Motor neuron (in vitro differentiated cells): ENCODE data around the gene IRF7. TPM values are rescaled to one million over a fixed set of nuclear protein-coding genes. Genes with fewer than 3 reads are reported as not detected.
"Not testable (repeated sequence)": the region's sequence is repeated elsewhere in the genome, so short reads cannot be mapped to it uniquely, and the experiment has no call there.

ENCODE experiments used
- ATAC-seq, 8 experiments: fragments of 200-7000 bp; cut with Tn5 transposase; replicated peaks in 6 of 8; 2 replicates each; pipeline ENCODE4 v1.8.0; 2021; ENCODE audit warnings: mild to moderate bottlenecking in 8 of 8, moderate library complexity in 8 of 8
- H3K27ac ChIP-seq, 2 donors: fragments of 250-450 bp; sonication (Bioruptor Pico); 2 replicates each; pipeline ENCODE4 v1.9.0; 2021; ENCODE audit warnings: antibody characterized with exemption in 2 of 2, mild to moderate bottlenecking in 2 of 2, moderate library complexity in 1 of 2
- H3K4me1 ChIP-seq, 2 donors: fragments of 250-450 bp; sonication (Bioruptor Pico); replicated peaks in 1 of 2; 2 replicates each; pipeline ENCODE4 v1.6.1; 2021; ENCODE audit warnings: antibody characterized with exemption in 2 of 2, mild to moderate bottlenecking in 2 of 2, moderate library complexity in 1 of 2
- H3K4me3 ChIP-seq, 5 donors: fragments of 250-450 bp; sonication (Bioruptor Pico); 2 replicates each; pipeline ENCODE4 v1.9.0; 2021; ENCODE audit warnings: antibody characterized with exemption in 5 of 5, mild to moderate bottlenecking in 5 of 5, moderate library complexity in 4 of 5
- WGBS, 10 experiments: fragments of 450-650 bp; shearing (Covaris generic); methylation state at CpG; one replicate each; pipeline ENCODE4 v1.0.0; 2022; 5-methylcytosine and 5-hydroxymethylcytosine counted together
- in situ Hi-C, 9 experiments: fragments of 400-800 bp; cut with MboI; loops; one replicate each; pipeline ENCODE4 v1.15.0; 2021; ENCODE audit warnings: low sequenced_read_pairs in 9 of 9, low pct_unique_long_range_greater_than_20kb in 2 of 9; ENCODE audit not compliant: unreplicated experiment in 9 of 9
- total RNA-seq, 8 experiments: library from RNA; unstranded; fragments of 300-600 nt; gene quantifications; 2 replicates each; pipeline versions ENCODE4 v1.2.3 to v1.2.4, GENCODE V29; 2022

Gene IRF7
- total RNA-seq: 10 to 100 TPM; 10.2 to 27.9 (median 17.0) TPM

DNA sequence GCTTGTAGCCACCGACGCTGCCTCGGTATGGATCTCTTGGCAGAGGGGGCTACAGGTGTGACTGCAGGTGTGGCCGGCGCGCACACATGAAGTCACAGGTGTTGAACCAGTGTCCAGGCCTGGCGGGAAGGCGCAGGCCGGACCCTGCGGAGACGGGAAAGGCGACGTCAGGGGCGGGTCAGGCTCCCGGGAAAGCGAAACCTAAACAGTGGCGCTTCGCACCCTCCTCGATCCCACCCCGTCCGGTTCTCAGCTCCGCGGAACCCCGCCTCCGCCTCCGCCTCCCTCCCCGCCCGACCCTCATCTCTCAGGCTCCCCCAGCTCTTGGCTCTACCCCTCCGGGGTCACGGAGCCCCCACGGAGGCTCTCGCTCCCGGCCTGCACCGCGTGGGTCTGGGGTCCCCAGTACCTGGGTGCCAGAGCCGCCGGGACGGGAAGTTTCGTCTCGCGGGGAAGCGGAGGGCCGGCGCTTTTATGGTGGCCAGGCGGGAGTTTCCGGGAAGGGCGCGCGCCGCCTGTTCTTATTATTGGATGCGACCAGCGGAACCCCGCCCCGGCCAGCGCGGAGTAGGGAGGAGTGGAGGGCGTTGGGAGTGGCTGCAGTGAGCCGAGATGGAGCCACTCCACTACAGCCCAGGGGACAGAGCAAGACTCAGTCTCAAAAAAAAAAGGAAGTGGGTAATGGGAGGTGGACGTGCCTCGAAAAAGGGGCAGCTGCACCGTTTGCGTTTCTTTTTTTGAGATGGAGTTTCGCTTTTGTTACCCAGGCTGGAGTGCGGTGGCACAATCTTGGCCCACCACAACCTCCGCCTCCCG lies at the start of gene IRF7:
Gene IRF7 (minus strand): TSS at position 447 of the 816 bp plus-strand sequence. CDS start 586 bp downstream, outside the sequence.
- peak within 1 kb of the TSS; percentile 46 to 53 (median 48) for H3K4me3 ChIP-seq
- peak within 1 kb of the TSS; percentile 47 to 78 for H3K27ac ChIP-seq
- WGBS, 10 experiments: 0 to 100% (median 60%) methylated on average over 1 to 3 of the region's 66 CpGs; no CpG with 5 or more reads in 3 of the 10 experiments
- in situ Hi-C loops: no loop called here
- H3K4me1 ChIP-seq: peaks cover 7 to 11% of the 10 kb centered on the region in 2 donors
- ATAC-seq: peak; percentile 79 to 92 (median 87)

DNA sequence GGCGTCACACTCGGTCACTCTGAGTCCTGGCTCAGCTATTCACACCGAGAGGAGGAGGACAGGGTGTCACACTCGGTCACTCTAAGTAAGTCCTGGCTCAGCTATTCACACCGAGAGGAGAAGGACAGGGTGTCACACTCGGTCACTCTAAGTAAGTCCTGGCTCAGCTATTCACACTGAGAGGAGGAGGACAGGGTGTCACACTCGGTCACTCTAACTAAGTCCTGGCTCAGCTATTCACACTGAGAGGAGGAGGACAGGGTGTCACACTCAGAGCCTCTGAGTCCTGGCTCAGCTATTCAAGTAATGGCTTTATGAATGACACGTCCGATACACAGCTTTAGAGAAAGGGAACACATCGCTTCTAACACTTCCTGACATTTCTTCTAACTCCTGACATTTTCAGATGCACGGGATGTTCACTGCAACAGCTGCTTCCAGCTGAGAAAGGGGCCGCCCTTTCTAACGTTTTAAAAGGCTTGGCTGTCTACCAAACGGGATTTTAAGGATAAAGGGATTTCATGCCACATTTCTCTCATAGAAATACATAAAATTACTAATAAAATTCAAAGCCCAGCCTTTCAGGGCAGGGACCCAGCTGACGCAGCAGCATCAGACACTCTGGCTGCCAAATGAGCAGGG lies 49.4 kb upstream of the IRF7 start:
- WGBS, 10 experiments: 76 to 100% (median 88%) methylated on average over 1 to 5 of the region's 15 CpGs; no CpG with 5 or more reads in 1 of the 10 experiments
- ATAC-seq: peak in 1 of 8 experiments; percentile 43
- in situ Hi-C loops: no loop called here
- Histone ChIP-seq H3K4me1 (no peaks in the 10 kb centered on the region), H3K4me3 (no peak overlapping the region), H3K27ac (no peak overlapping the region)

DNA sequence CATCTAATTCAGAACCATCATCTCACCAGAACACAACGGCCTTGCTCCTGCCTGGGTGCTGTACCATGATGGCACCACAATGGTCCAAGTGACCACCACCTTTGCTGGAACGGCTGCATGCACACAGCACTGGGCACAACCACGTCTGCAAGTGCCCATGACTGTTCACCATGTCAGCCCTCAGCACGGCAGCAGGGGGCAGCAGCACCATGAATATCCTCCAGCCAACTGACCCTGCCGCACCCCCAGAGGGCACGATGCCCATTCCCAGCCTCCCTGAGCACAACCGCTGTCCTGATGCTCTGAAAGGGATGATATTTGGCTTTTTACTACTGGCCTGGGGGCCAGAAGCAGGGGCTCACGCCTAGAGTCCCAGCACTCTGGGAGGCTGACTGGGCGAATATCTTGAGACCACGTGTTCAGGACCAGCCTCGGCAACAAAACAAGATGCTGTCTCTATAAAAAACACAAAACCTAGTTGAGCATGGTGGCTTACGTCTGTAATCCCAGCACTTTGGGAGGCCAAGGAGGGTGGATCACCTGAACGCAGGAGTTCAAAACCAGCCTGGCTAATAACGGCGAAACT lies 47.0 kb upstream of the IRF7 start:
- no peaks in the 10 kb centered on the region for H3K4me1 ChIP-seq
- 40 to 100% (median 87%) methylated on average over 1 to 8 of the region's 15 CpGs; no CpG with 5 or more reads in 6 of the 10 experiments for WGBS, 10 experiments
- H3K27ac ChIP-seq: no peak overlapping the region
- ATAC-seq: peak; percentile 35 to 91 (median 53)
- in situ Hi-C loops: no loop called here
- no peak overlapping the region for H3K4me3 ChIP-seq

DNA sequence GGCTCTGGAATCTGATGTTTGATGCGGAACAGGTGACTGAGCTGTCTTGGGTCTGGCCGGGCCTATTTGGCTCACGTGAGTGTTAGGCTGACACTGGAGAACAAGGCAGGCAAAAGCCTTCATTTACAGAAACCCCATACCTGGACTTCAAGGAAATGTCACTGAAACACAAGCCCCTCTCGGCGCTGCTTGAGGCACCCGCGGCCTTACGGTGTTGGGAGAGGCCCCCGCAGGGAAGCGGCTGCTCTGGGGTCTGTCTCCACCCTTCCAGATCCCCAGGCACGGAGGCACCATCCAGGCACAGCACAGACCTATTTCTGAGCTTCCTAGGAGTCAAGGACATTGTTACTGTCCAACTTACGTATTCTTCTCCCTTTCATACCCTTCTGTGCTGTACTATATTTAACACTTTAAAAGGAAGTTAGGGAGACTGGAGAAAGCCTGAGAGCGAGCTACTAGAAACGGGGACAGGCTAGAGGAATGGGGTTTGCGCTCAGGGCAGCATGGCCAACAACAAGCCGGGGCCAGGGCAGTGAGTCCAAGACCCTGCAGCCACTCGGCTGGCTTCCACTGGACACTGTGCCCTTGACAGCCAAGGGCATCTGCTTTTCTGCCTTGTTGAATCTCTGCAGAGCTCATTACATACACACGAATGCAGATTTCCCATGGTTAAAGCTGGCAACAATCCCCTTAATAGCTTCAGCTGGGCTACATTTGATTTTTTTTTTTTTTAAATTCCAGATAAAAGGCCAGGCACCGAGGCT lies 45.1 kb upstream of the IRF7 start:
- WGBS, 10 experiments: 89 to 100% (median 93%) methylated on average over 1 to 9 of the region's 19 CpGs; no CpG with 5 or more reads in 2 of the 10 experiments
- H3K4me3 ChIP-seq: no peak overlapping the region
- in situ Hi-C loops: no loop called here

DNA sequence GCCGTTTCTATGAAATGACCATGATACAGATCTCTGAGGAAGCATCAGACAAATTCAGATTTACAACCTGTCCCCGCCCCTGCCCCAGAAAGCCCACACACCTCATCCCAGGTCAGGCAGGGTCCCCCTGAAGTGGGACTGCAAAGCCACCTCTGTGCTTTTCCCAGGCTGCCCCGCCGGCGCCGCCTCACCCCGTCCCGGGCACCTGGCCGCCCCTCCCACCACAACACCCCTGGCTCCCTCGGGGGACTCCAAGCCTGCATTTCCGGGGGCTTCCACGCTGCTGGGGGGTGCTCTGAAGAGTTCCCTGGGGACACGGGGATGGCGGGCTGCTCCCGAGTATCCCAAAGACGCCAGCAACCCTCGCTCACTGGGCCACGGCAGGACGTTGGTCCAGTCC lies 44.5 kb upstream of the IRF7 start:
- no peak overlapping the region for H3K4me3 ChIP-seq
- in situ Hi-C loops: no loop called here
- WGBS, 10 experiments: 80 to 100% (median 82%) methylated on average over 1 to 6 of the region's 19 CpGs; no CpG with 5 or more reads in 7 of the 10 experiments
- no peak overlapping the region for H3K27ac ChIP-seq
- no peak for ATAC-seq
- no peaks in the 10 kb centered on the region for H3K4me1 ChIP-seq

More for the DNA sequence above, 45.1 kb upstream of the IRF7 start:
- Histone ChIP-seq H3K27ac (no peak overlapping the region), H3K4me1 (no peaks in the 10 kb centered on the region)
- no peak for ATAC-seq

DNA sequence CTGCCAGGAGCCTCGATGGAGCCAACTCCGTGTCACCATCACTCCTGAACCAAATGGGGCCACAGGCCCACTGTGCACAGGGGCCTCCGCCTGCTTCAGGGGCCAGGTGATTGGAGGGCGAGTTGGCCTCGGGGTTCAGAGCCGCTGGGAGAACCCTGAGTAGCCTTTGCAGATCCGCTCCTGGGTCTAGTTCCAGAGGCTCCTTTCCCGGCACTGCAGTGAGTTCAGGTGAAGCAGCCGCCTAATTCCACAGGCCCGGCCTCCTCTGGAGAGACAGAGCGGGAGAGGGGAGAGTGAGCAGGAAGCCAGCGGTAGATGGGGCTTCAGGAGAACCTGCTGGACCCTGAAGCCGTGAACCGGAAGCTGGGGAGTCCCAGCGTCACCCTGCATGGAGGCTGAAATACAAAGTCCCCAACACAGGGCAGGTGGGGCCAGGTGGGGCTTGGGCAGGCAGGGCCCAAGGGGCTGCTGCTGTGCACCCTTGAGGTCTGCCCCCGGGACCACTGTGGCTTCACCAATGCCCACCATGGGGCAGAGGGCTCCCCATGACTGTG lies 43.9 kb upstream of the IRF7 start:
- H3K27ac ChIP-seq: no peak overlapping the region
- no peak for ATAC-seq
- in situ Hi-C loops: no loop called here

DNA sequence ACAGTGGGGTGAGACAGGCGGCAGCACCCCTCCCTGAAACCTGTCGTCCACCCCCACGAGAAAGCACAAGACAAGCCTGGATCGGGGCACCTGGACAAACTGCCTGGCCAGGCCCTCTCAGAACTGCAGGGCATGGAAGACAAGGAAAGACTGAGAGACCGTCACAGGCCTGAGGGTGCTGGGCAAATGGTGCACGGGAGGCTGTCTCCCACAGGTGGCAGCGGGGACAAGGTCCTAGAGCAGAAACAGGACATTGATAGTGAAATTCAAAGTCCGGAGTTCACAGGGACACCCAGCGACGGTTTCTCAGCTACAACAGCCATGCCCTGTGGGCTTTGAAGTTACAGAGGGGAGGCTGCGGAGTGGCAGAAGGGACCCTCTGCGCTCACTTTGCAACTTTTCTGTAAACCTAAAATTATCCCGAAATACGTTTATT lies 42.0 kb upstream of the IRF7 start:
- Histone ChIP-seq H3K4me1 (no peaks in the 10 kb centered on the region), H3K27ac (no peak overlapping the region), H3K4me3 (no peak overlapping the region)
- WGBS, 10 experiments: 90 to 100% (median 100%) methylated on average over 1 to 6 of the region's 14 CpGs; no CpG with 5 or more reads in 2 of the 10 experiments
- in situ Hi-C loops: no loop called here
- no peak for ATAC-seq

More for the DNA sequence above, 43.9 kb upstream of the IRF7 start:
- no peak overlapping the region for H3K4me3 ChIP-seq
- 82 to 100% (median 99%) methylated on average over 1 to 12 of the region's 16 CpGs; no CpG with 5 or more reads in 4 of the 10 experiments for WGBS, 10 experiments
- no peaks in the 10 kb centered on the region for H3K4me1 ChIP-seq

DNA sequence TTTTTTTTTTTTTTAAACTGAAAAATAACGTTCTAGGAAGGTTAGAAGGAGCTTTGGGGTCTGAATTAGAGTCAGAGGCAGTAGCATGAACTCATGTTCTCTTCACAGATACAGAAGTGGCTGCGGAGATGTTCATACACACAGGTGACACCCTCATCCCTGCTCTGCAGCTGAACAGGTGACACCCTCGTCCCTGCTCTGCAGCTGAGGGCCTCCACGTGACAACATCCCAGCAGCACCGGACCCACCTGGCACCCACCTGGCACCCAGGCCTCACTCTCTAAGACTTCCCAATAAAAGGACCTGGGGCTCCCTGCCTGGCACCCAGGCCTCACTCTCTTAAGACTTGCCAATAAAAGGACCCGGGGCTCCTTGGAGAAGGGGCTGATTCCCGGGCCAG lies 41.1 kb upstream of the IRF7 start:
- H3K27ac ChIP-seq: no peak overlapping the region
- no peak overlapping the region for H3K4me3 ChIP-seq
- ATAC-seq: no peak
- in situ Hi-C loops: no loop called here
- no peaks in the 10 kb centered on the region for H3K4me1 ChIP-seq
- 60 to 100% (median 93%) methylated on average over 1 to 6 of the region's 7 CpGs; no CpG with 5 or more reads in 5 of the 10 experiments for WGBS, 10 experiments

DNA sequence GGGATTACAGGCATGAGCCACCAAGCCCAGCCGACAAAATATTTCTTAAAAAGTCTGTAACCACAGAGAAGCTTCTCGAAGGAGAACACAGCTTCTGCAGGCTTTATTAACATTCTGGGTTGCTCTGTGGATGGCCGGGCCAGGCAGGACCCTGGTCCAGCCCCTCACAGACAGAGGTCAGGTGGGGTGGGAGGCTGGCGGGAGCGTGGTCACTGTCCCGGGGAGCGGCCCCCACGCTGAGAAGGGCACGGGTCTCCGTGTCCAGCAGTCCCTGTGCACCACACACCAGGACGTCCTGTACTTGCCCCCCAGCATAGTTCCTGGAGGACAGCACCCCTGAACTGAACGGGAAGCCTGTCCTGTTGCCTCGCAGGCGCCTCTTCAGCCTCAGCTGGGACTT lies 40.7 kb upstream of the IRF7 start:
- 74 to 100% (median 90%) methylated on average over 1 to 8 of the region's 14 CpGs; no CpG with 5 or more reads in 3 of the 10 experiments for WGBS, 10 experiments
- Histone ChIP-seq H3K4me1 (no peaks in the 10 kb centered on the region), H3K27ac (no peak overlapping the region), H3K4me3 (no peak overlapping the region)
- ATAC-seq: no peak
- in situ Hi-C loops: no loop called here

DNA sequence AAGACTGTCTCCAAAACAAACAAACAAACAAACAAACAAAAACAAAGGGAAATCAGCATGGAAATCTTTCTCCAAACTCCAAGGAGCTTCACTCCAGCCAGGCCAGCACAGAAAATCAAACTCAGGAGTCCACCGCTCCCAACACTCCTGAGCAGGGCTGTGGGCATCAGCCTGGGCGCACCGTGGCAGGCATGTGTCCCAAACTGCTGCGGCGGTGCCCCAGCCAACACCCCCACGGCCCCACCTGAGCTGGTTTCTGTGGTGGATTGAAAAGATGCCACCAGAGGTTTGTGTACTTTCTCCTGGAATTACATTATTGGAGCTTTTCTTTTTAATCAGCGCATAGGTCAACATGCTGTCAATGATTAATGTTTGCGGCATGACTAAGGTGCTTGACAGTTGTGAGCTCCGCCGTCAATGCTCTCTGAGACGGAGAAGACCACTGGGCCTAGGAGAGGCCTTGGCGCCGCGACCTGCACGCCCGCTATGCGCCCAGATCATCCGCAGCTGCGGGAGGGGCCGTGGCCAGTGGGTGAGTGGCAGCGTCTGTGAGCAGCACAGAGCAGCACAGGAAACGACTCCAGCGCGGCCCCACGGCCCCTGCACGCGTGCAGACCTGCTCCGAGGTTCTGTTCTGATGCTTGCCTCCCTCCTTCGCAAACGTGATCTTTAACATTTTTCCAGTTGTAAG lies 39.4 kb upstream of the IRF7 start:
- H3K4me1 ChIP-seq: no peaks in the 10 kb centered on the region
- WGBS, 10 experiments: 80 to 100% (median 96%) methylated on average over 1 to 16 of the region's 30 CpGs; no CpG with 5 or more reads in 4 of the 10 experiments
- no peak for ATAC-seq
- H3K27ac ChIP-seq: no peak overlapping the region
- in situ Hi-C loops: no loop called here
- H3K4me3 ChIP-seq: no peak overlapping the region

DNA sequence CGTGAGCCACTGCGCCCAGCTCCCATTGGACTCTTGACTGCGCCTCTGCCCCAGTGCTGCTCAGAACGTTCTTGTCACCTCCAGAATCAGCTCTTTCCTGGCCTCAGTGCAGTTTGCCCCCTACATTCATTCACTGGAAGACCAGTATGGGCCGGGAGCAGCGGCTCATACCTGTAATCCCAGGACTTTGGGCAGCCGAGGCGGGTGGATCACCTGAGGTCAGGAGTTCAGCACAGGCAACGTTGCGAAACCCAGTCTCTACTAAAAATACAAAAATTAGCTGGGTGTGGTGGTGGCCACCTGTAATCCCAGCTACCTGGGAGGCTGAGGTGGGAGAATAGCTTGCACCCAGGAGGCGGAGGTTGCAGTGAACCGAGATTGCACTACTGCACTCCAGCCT lies 38.7 kb upstream of the IRF7 start:
- in situ Hi-C loops, H3K4me3 ChIP-seq, H3K4me1 ChIP-seq, ATAC-seq, H3K27ac ChIP-seq: not testable (repeated sequence)
- 80 to 100% (median 95%) methylated on average over 1 to 7 of the region's 12 CpGs; no CpG with 5 or more reads in 3 of the 10 experiments for WGBS, 10 experiments

DNA sequence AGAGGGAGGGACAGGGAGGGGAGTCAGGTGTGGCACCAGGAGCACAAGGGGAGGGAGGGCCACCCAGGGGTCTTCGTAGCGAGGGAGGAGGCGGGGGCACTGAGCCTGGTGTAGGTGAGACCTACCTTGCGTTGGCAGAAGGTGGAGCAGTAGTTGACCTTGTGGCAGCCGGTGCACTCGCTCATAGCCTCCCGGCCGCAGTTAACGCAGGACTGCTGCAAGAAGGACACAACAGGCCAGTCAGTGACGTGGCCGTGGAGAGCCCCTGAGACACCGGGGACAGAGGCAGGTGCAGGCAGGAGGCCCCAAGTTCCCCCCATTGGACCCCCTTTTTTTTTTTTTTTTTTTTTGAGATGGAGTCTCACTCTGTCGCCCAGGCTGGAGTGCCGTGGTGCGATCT lies 38.1 kb upstream of the IRF7 start:
- in situ Hi-C loops: no loop called here
- Histone ChIP-seq H3K4me1 (no peaks in the 10 kb centered on the region), H3K27ac (no peak overlapping the region), H3K4me3 (no peak overlapping the region)
- no peak for ATAC-seq
- WGBS, 10 experiments: 20 to 100% (median 80%) methylated on average over 1 to 2 of the region's 15 CpGs; no CpG with 5 or more reads in 7 of the 10 experiments
